BLaER1 treated with 17β-estradiol and CSF1 and Interleukin-3, amounts not matched to agents 10 nM and 100 nM (cell line): Measurements from ENCODE around the gene ACAA1.
A peak's percentile ranks its signal among the peaks of the same experiment; 100 is the strongest.

Source experiments
- H3K27ac ChIP-seq, 11 experiments: shearing (Covaris generic); formaldehyde crosslinking; 2 replicates each; pipeline ENCODE4 v1.8.1; 2022
- H3K27me3 ChIP-seq, 11 experiments: shearing (Covaris generic); formaldehyde crosslinking; 2 replicates each; pipeline ENCODE4 v1.8.1; 2022
- H3K36me3 ChIP-seq, 11 experiments: shearing (Covaris generic); formaldehyde crosslinking; 2 replicates each; pipeline ENCODE4 v1.8.1; 2022
- H3K4me1 ChIP-seq, 10 experiments: shearing (Covaris generic); formaldehyde crosslinking; 2 replicates each; pipeline ENCODE4 v1.8.1; 2022
- H3K4me2 ChIP-seq, 11 experiments: shearing (Covaris generic); formaldehyde crosslinking; 2 replicates each; pipeline ENCODE4 v1.8.1; 2022
- H3K4me3 ChIP-seq, 10 experiments: shearing (Covaris generic); formaldehyde crosslinking; 2 replicates each; pipeline ENCODE4 v1.8.1; 2022
- H3K9ac ChIP-seq, 11 experiments: shearing (Covaris generic); formaldehyde crosslinking; 2 replicates each; pipeline ENCODE4 v1.8.1; 2022
- H3K9me3 ChIP-seq, 11 experiments: shearing (Covaris generic); formaldehyde crosslinking; replicated peaks in 1 of 11; 2 replicates each; pipeline ENCODE4 v1.8.1; 2022
- H4K20me1 ChIP-seq, 11 experiments: shearing (Covaris generic); formaldehyde crosslinking; 2 replicates each; pipeline ENCODE4 v1.8.1; 2022
- Cebpa-rat ChIP-seq, 11 experiments: shearing (Covaris generic); IDR thresholded peaks; 2 replicates each; pipeline ENCODE4 v1.8.1; 2022

Gene ACAA1

DNA sequence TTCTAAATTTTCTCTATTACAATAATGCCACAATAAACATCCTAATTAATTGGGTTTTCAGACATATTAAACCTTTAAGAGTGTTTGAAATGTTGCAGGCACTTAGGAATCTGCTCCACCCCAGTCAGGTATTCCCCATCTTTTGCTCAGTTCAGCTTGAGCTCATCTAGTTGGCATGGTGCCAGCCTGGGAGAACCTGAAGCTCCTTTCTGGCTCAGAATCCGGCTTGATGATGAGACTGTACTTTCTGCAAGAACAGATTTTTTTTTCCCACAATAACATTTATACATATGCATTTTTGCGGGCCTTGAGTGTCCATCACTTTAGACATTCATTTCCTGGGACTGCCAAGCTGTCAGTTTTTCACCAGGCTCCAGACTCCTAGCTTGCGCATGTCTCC is 20.7 kb upstream of the ACAA1 start:
- H3K4me1 ChIP-seq: peaks cover 0 to 60% (median 22%) of the 10 kb centered on the region in 10 experiments; a peak in 13 of 20 replicates
- H3K27me3 ChIP-seq: no peaks in the 10 kb centered on the region
- H3K4me2 ChIP-seq: peak overlapping the region in 2 of 11 experiments; percentile 43 to 53; a peak in 2 of 22 replicates
- no peak for TF ChIP-seq Cebpa-rat (IDR thresholded peaks at IDR 0.05)
- no peak overlapping the region for H3K27ac ChIP-seq
- no peaks in the 10 kb centered on the region for H4K20me1 ChIP-seq
- no peaks in the 10 kb centered on the region; a peak in 1 of 22 replicates for H3K9me3 ChIP-seq
- H3K9ac ChIP-seq: no peak overlapping the region
- H3K4me3 ChIP-seq: no peak overlapping the region
- no peaks in the 10 kb centered on the region for H3K36me3 ChIP-seq

GRCh38 chr3:38157117-38157516 is 20.2 kb upstream of the ACAA1 start:
- Histone ChIP-seq H3K36me3 (no peaks in the 10 kb centered on the region), H3K27me3 (no peaks in the 10 kb centered on the region), H3K4me2 (no peak overlapping the region), H3K9ac (no peak overlapping the region), H3K4me3 (no peak overlapping the region), H3K4me1 (peaks cover 0 to 64% (median 26%) of the 10 kb centered on the region in 10 experiments; a peak in 13 of 20 replicates), H3K9me3 (no peaks in the 10 kb centered on the region), H4K20me1 (no peaks in the 10 kb centered on the region), H3K27ac (no peak overlapping the region)
- TF ChIP-seq Cebpa-rat (IDR thresholded peaks at IDR 0.05): no peak

DNA sequence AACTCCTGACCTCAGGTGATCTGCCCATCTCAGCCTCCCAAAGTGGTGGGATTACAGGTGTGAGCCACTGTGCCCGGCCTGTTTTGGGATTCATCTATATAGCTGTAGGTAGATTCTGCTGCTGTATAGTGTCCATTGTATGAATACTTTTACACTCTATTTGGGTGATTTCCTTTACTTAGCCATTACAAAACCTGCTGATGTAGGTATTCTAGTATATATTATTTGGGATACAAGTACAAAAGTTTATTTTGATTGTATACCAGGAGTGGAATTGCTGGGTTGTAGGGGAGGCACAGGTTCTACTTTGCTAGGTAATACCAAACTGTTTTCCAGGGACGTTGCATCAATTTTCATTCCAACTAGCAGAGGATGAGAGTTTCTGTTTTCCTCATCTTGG is 18.9 kb upstream of the ACAA1 start:
- Histone ChIP-seq H3K4me1 (peaks cover 0 to 77% (median 35%) of the 10 kb centered on the region in 10 experiments; a peak in 13 of 20 replicates), H3K4me2 (peak overlapping the region in 3 of 11 experiments; percentile 75 to 93 (median 91); a peak in 4 of 22 replicates), H3K9me3 (0 out of 22 replicates have a peak, but pooled peaks cover 0 to 5% (median 0%) of the 10 kb centered on the region in 11 experiments), H3K27ac (peak overlapping the region in 1 of 11 experiments; percentile 89; a peak in 2 of 22 replicates), H3K27me3 (no peaks in the 10 kb centered on the region), H4K20me1 (no peaks in the 10 kb centered on the region), H3K36me3 (no peaks in the 10 kb centered on the region), H3K4me3 (no peak overlapping the region), H3K9ac (no peak overlapping the region)
- no peak for TF ChIP-seq Cebpa-rat (IDR thresholded peaks at IDR 0.05)

- Histone ChIP-seq H3K4me2 (peak overlapping the region in 7 of 11 experiments; percentile 7 to 93 (median 69); a peak in 10 of 22 replicates), H3K4me1 (peaks cover 0 to 88% (median 42%) of the 10 kb centered on the region in 10 experiments; a peak in 14 of 20 replicates), H3K36me3 (no peaks in the 10 kb centered on the region), H3K27ac (peak overlapping the region in 7 of 11 experiments; percentile 15 to 93 (median 63); a peak in 12 of 22 replicates), H3K27me3 (no peaks in the 10 kb centered on the region), H3K4me3 (no peak overlapping the region), H3K9ac (peak overlapping the region in 4 of 11 experiments; percentile 42 to 70 (median 56); a peak in 7 of 22 replicates), H3K9me3 (0 out of 22 replicates have a peak, but pooled peaks cover 0 to 5% (median 0%) of the 10 kb centered on the region in 11 experiments), H4K20me1 (no peaks in the 10 kb centered on the region)
- TF ChIP-seq Cebpa-rat (IDR thresholded peaks at IDR 0.05): no peak
Measured at GRCh38 chr3:38154625-38155255, 17.8 kb upstream of the ACAA1 start.

DNA sequence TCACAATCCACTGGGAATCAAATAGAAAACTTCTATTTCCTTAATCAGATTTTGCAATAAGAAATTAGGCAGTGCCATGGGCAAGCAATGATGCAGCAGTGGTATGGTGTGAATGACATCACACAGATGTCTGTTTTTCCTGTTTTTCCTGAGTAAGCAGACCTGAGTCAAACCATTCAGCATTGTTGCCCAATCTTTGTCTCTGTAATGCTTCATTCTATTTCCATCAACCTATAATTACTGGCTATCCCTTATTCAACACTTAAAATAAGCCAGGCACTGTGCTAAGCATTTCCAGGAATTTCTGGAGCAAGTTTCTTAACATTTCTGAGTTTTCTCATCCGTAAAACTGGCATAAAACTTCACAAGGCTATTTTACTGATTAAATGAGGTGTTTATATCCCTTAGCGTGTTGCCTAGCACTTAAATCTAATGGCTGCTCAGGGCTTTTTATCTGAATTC is 17.1 kb upstream of the ACAA1 start:
- Histone ChIP-seq H3K9ac (peak overlapping the region in 4 of 11 experiments; percentile 42 to 70 (median 56); a peak in 7 of 22 replicates), H3K27me3 (no peaks in the 10 kb centered on the region), H4K20me1 (no peaks in the 10 kb centered on the region), H3K4me2 (peak overlapping the region in 7 of 11 experiments; percentile 7 to 93 (median 69); a peak in 13 of 22 replicates), H3K27ac (peak overlapping the region in 7 of 11 experiments; percentile 15 to 93 (median 63); a peak in 12 of 22 replicates), H3K4me3 (no peak overlapping the region), H3K9me3 (0 out of 22 replicates have a peak, but pooled peaks cover 0 to 5% (median 0%) of the 10 kb centered on the region in 11 experiments), H3K4me1 (peaks cover 0 to 95% (median 48%) of the 10 kb centered on the region in 10 experiments; a peak in 16 of 20 replicates), H3K36me3 (no peaks in the 10 kb centered on the region)
- peak in 4 of 11 experiments; percentile 64 to 94 (median 68); a peak in 6 of 22 replicates for TF ChIP-seq Cebpa-rat (IDR thresholded peaks at IDR 0.05)

DNA sequence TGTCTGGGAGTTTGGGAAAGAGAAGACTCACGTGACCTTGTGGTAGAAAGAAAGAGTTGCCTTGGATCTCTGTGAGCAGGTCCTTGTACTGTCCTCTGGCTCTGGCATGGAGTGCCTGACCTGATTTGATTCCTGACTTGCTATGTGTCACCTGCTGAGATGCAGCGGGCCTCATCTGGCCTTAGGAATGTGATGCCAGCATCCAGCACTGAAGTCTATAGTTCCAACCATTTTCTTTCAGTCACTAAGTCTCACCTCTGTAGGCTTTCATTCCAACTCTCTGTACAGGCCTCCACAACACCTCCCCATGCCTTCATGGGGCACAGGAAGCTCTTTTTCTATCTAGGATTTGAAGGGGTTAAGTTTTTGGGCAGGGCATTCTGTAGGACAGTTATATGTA is 16.3 kb upstream of the ACAA1 start:
- Histone ChIP-seq H3K9ac (peak overlapping the region in 3 of 11 experiments; percentile 16 to 63 (median 57); a peak in 3 of 22 replicates), H3K9me3 (peaks cover 0 to 6% (median 0%) of the 10 kb centered on the region in 11 experiments; a peak in 5 of 22 replicates), H3K36me3 (no peaks in the 10 kb centered on the region), H3K27ac (peak overlapping the region in 6 of 11 experiments; percentile 18 to 93 (median 66); a peak in 10 of 22 replicates), H3K4me1 (peaks cover 1 to 95% (median 54%) of the 10 kb centered on the region in 10 experiments; a peak in 18 of 20 replicates), H3K27me3 (no peaks in the 10 kb centered on the region), H3K4me3 (no peak overlapping the region), H3K4me2 (peak overlapping the region in 6 of 11 experiments; percentile 42 to 93 (median 72); a peak in 11 of 22 replicates), H4K20me1 (no peaks in the 10 kb centered on the region)
- no peak for TF ChIP-seq Cebpa-rat (IDR thresholded peaks at IDR 0.05)

- peaks cover 0 to 11% (median 6%) of the 10 kb centered on the region in 11 experiments; a peak in 12 of 22 replicates for H3K9me3 ChIP-seq
- H3K4me3 ChIP-seq: no peak overlapping the region
- H3K27me3 ChIP-seq: no peaks in the 10 kb centered on the region
- no peaks in the 10 kb centered on the region for H3K36me3 ChIP-seq
- no peak for TF ChIP-seq Cebpa-rat (IDR thresholded peaks at IDR 0.05)
- peak overlapping the region in 3 of 11 experiments; percentile 15 to 31 (median 16); a peak in 1 of 22 replicates for H3K9ac ChIP-seq
- peak overlapping the region in 5 of 11 experiments; percentile 54 to 93 (median 78); a peak in 9 of 22 replicates for H3K27ac ChIP-seq
- no peaks in the 10 kb centered on the region for H4K20me1 ChIP-seq
- peaks cover 6 to 95% (median 60%) of the 10 kb centered on the region in 10 experiments; a peak in 19 of 20 replicates for H3K4me1 ChIP-seq
- H3K4me2 ChIP-seq: peak overlapping the region in 5 of 11 experiments; percentile 56 to 93 (median 75); a peak in 9 of 22 replicates
Measured at GRCh38 chr3:38152609-38153008, 15.7 kb upstream of the ACAA1 start.

DNA sequence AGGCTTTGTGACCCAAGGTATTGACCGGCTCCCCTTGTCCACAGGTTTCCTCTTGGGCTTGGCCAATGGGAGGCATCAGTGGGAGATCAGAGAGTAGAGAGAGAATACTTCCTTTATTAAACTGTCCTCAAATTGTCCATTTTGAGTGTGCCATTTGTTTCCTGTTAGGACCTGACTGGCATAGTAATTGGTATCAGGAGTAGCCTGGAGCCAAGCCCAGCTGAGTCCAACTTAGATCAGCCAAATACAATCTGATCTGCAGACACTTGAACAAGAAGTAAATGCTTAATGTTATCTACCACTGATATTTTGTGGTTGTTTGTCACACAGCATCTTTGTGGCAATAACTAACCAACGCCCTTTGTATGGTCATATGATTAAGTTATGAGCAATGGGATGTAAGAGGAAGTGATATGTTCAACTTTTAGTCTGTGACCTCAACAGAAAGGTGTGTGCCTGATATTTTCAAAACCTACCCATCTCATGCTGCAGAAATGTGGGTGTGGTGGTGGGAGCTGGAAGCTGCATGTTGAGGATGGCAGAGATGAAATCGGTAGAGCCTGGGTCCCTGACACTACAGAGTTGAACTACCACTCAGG is 14.8 kb upstream of the ACAA1 start:
- peaks cover 6 to 97% (median 64%) of the 10 kb centered on the region in 10 experiments; a peak in 19 of 20 replicates for H3K4me1 ChIP-seq
- H3K27me3 ChIP-seq: no peaks in the 10 kb centered on the region
- peak overlapping the region in 6 of 11 experiments; percentile 19 to 93 (median 72); a peak in 10 of 22 replicates for H3K27ac ChIP-seq
- H3K9ac ChIP-seq: peak overlapping the region in 2 of 11 experiments; percentile 12 to 57; a peak in 3 of 22 replicates
- H3K36me3 ChIP-seq: peaks cover 0 to 2% (median 0%) of the 10 kb centered on the region in 11 experiments; a peak in 1 of 22 replicates
- TF ChIP-seq Cebpa-rat (IDR thresholded peaks at IDR 0.05): no peak
- no peaks in the 10 kb centered on the region for H4K20me1 ChIP-seq
- H3K9me3 ChIP-seq: peaks cover 3 to 20% (median 14%) of the 10 kb centered on the region in 11 experiments; a peak in 19 of 22 replicates
- no peak overlapping the region for H3K4me3 ChIP-seq
- peak overlapping the region in 5 of 11 experiments; percentile 56 to 93 (median 75); a peak in 12 of 22 replicates for H3K4me2 ChIP-seq
